PC-9 (cell line): ENCODE data around the gene CARMIL1. TPM values are rescaled to one million over a fixed set of nuclear protein-coding genes. Genes with fewer than 3 reads are reported as not detected.

Source experiments
- BruUV-seq: library from RNA; stranded (reverse); fragments of 400-500 nt; replicated peaks from 2 replicates; lab custom pipeline; 2021; lab: Mats Ljungman, UMichigan
- CTCF ChIA-PET: fragments of 300-600 bp; sonication (Branson Sonifier 250); formaldehyde crosslinking; loops from one replicate; lab custom pipeline; 2022; ENCODE audit warnings: antibody characterized with exemption; lab: Charles Lee
- POLR2A ChIA-PET: fragments of 300-600 bp; sonication (Branson Sonifier 250); formaldehyde crosslinking; loops from one replicate; lab custom pipeline; 2022; ENCODE audit warnings: antibody characterized with exemption; ENCODE audit not compliant: unreplicated experiment; lab: Charles Lee
- DNase-seq, 2 experiments: peaks; one replicate each; pipeline versions ENCODE4 v3.0.0 to v3.0.0-alpha.2; 2015 to 2022; ENCODE audit warnings: mixed read lengths in 1 of 2
- H2AFZ ChIP-seq: fragments of 200-600 bp; sonication (generic); 2 replicates; pipeline ENCODE4 v1.8.1; 2017; ENCODE audit warnings: antibody characterized with exemption
- H3F3A ChIP-seq: fragments of 200-600 bp; sonication (generic); 2 replicates; pipeline ENCODE4 v1.8.1; 2017; ENCODE audit warnings: antibody characterized with exemption, mild to moderate bottlenecking, low read depth; ENCODE audit not compliant: insufficient read depth
- H3K27ac ChIP-seq: fragments of 200-600 bp; sonication (generic); 2 replicates; pipeline ENCODE4 v1.6.1; 2016; ENCODE audit warnings: mixed run types
- H3K27me3 ChIP-seq: fragments of 200-600 bp; sonication (generic); 2 replicates; pipeline ENCODE4 v1.6.1; 2016; ENCODE audit warnings: low read depth, mixed run types; ENCODE audit not compliant: insufficient read depth
- H3K36me3 ChIP-seq: fragments of 200-600 bp; sonication (generic); 2 replicates; pipeline ENCODE4 v1.6.1; 2016; ENCODE audit warnings: low read depth, mixed run types
- H3K4me1 ChIP-seq: fragments of 200-600 bp; sonication (generic); replicated peaks from 2 replicates; pipeline ENCODE4 v1.6.1; 2016; ENCODE audit warnings: mixed run types; ENCODE audit not compliant: insufficient read depth
- H3K4me2 ChIP-seq: fragments of 200-600 bp; sonication (generic); 2 replicates; pipeline ENCODE4 v1.6.1; 2017; ENCODE audit warnings: mixed run types
- H3K4me3 ChIP-seq: fragments of 200-600 bp; sonication (generic); 2 replicates; pipeline ENCODE4 v1.6.1; 2016; ENCODE audit warnings: mixed run types
- H3K79me2 ChIP-seq: fragments of 200-600 bp; sonication (generic); 2 replicates; pipeline ENCODE4 v1.6.1; 2017; ENCODE audit warnings: low read depth, mixed run types
- H3K9me2 ChIP-seq: fragments of 200-600 bp; sonication (generic); 2 replicates; pipeline ENCODE4 v1.8.1; 2017; ENCODE audit warnings: mild to moderate bottlenecking; ENCODE audit not compliant: insufficient read depth
- H3K9me3 ChIP-seq: fragments of 200-600 bp; sonication (generic); 2 replicates; pipeline ENCODE4 v1.8.1; 2016; ENCODE audit warnings: low read depth; ENCODE audit not compliant: insufficient read depth
- H4K20me1 ChIP-seq: fragments of 200-600 bp; sonication (generic); 2 replicates; pipeline ENCODE4 v1.8.1; 2017; ENCODE audit not compliant: insufficient read depth
- CTCF ChIP-seq: fragments of 200-600 bp; sonication (generic); conservative IDR thresholded peaks from 2 replicates; pipeline ENCODE4 v1.6.1; 2017; ENCODE audit warnings: mixed run types, antibody characterized with exemption, mild to moderate bottlenecking, moderate library complexity
- EZH2 ChIP-seq: fragments of 200-600 bp; sonication (generic); IDR thresholded peaks from 2 replicates; pipeline ENCODE4 v1.8.0; 2017; ENCODE audit warnings: antibody characterized with exemption, low read depth
- intact Hi-C: fragments of 100-400 bp; cut with micrococcal nuclease; formaldehyde crosslinking; loops from one replicate; pipeline ENCODE4 v1.10.0; 2022; ENCODE audit not compliant: unreplicated experiment
- total RNA-seq: library from RNA; stranded (reverse); gene quantifications from 2 replicates; pipeline ENCODE4 v1.2.3, GENCODE V29; 2021

CARMIL1 gene
- total RNA-seq, 1 experiment from 2014 or later, result 33.1 TPM

GRCh38 chr6:25371037-25371347 is 91.8 kb downstream of the CARMIL1 start:
- no peak for DNase-seq
- ChIA-PET CTCF (no interaction called here), POLR2A (interaction anchor here (0.6 kb wide), 1 partner anchor 31 kb away, joined by 7 read pairs; no protein-coding TSS in a partner anchor)

GRCh38 chr6:25375125-25375524 is 96.0 kb downstream of the CARMIL1 start:
- H3K4me1 ChIP-seq, result no peaks in the 10 kb centered on the region
- H2AFZ ChIP-seq, result no peak overlapping the region
- no peak overlapping the region for H3K4me3 ChIP-seq
- no peaks in the 10 kb centered on the region; the same call in 1 of the 2 replicates for H3K9me3 ChIP-seq
- no peak for DNase-seq
- H3K79me2 ChIP-seq, result peaks cover 50% of the 10 kb centered on the region
- no peaks in the 10 kb centered on the region for H3F3A ChIP-seq
- ChIA-PET CTCF (no interaction called here), POLR2A (no interaction called here)
- no peaks in the 10 kb centered on the region; the same call in 1 of the 2 replicates for H4K20me1 ChIP-seq
- no peaks in the 10 kb centered on the region for H3K9me2 ChIP-seq
- H3K36me3 ChIP-seq, result no peaks in the 10 kb centered on the region
- H3K27ac ChIP-seq, result no peak overlapping the region
- TF ChIP-seq EZH2 (no peak), CTCF (no peak)
- BruUV-seq, result no TSS peak
- H3K27me3 ChIP-seq, result no peaks in the 10 kb centered on the region
- intact Hi-C loops, result no loop called here
- H3K4me2 ChIP-seq, result no peak overlapping the region

More at GRCh38 chr6:25371037-25371347, 91.8 kb downstream of the CARMIL1 start:
- no peak overlapping the region for H3K4me2 ChIP-seq
- no TSS peak for BruUV-seq
- peaks cover 47% of the 10 kb centered on the region for H3K79me2 ChIP-seq
- no peaks in the 10 kb centered on the region for H3K36me3 ChIP-seq
- no peak overlapping the region for H3K4me3 ChIP-seq
- no peaks in the 10 kb centered on the region; the same call in 1 of the 2 replicates for H4K20me1 ChIP-seq
- H3K4me1 ChIP-seq, result peaks cover 7% of the 10 kb centered on the region; the same call in 1 of the 2 replicates
- intact Hi-C loops, result no loop called here
- no peak overlapping the region for H3K27ac ChIP-seq
- H3K9me2 ChIP-seq, result 0 out of 2 replicates have a peak, but pooled peaks cover 3% of the 10 kb centered on the region
- no peaks in the 10 kb centered on the region for H3K9me3 ChIP-seq
- H3K27me3 ChIP-seq, result no peaks in the 10 kb centered on the region
- no peak overlapping the region for H2AFZ ChIP-seq
- H3F3A ChIP-seq, result no peaks in the 10 kb centered on the region
- TF ChIP-seq CTCF, result no peak
- TF ChIP-seq EZH2, result no peak

GRCh38 chr6:25377664-25378063 is 98.5 kb downstream of the CARMIL1 start:
- H3K4me2 ChIP-seq, result no peak overlapping the region
- H3K4me3 ChIP-seq, result no peak overlapping the region
- H4K20me1 ChIP-seq, result no peaks in the 10 kb centered on the region
- H3K79me2 ChIP-seq, result peaks cover 31% of the 10 kb centered on the region
- TF ChIP-seq EZH2, result no peak
- TF ChIP-seq CTCF, result no peak
- H3K27me3 ChIP-seq, result no peaks in the 10 kb centered on the region
- intact Hi-C loops, result no loop called here
- ChIA-PET CTCF (no interaction called here), POLR2A (no interaction called here)
- H3F3A ChIP-seq, result no peaks in the 10 kb centered on the region
- no peaks in the 10 kb centered on the region; the same call in 1 of the 2 replicates for H3K9me3 ChIP-seq
- H2AFZ ChIP-seq, result no peak overlapping the region
- no peak overlapping the region for H3K27ac ChIP-seq
- H3K9me2 ChIP-seq, result no peaks in the 10 kb centered on the region
- H3K36me3 ChIP-seq, result no peaks in the 10 kb centered on the region
- no TSS peak for BruUV-seq
- no peak for DNase-seq
- no peaks in the 10 kb centered on the region for H3K4me1 ChIP-seq
